HepG2 (cell line): ENCODE results near the gene EML2. TPM values are rescaled to one million over a fixed set of nuclear protein-coding genes. Genes with fewer than 3 reads are reported as not detected.
A peak's percentile ranks its signal among the peaks of the same experiment; 100 is the strongest.

ENCODE experiments used
- CHD4 ChIP-seq: fragments of 200-600 bp; sonication (generic); IDR thresholded peaks from 2 replicates; pipeline ENCODE4 v1.7.0; 2017; ENCODE audit warnings: mild to moderate bottlenecking, low read length, borderline replicate concordance
- CTCF ChIP-seq: sonication (generic); formaldehyde crosslinking; IDR thresholded peaks from 2 replicates; pipeline ENCODE4 v1.5.0; 2020; ENCODE audit warnings: mild to moderate bottlenecking, missing genetic modification reagents, moderate library complexity
- ELF1 ChIP-seq: sonication (generic); formaldehyde crosslinking; IDR thresholded peaks from 2 replicates; pipeline ENCODE4 v1.4.0; 2020; ENCODE audit warnings: missing genetic modification reagents
- PAXIP1 ChIP-seq: sonication (generic); formaldehyde crosslinking; conservative IDR thresholded peaks from 2 replicates; pipeline ENCODE4 v1.4.0; 2020; ENCODE audit warnings: mild to moderate bottlenecking, missing genetic modification reagents, moderate library complexity
- PHF8 ChIP-seq: sonication (generic); formaldehyde crosslinking; IDR thresholded peaks from 2 replicates; pipeline ENCODE4 v1.5.0; 2020; ENCODE audit warnings: missing genetic modification reagents
- SALL1 ChIP-seq: sonication (generic); formaldehyde crosslinking; IDR thresholded peaks from 2 replicates; pipeline ENCODE4 v1.8.0; 2022; ENCODE audit warnings: mild to moderate bottlenecking, missing genetic modification reagents
- SP4 ChIP-seq: sonication (generic); formaldehyde crosslinking; IDR thresholded peaks from 2 replicates; pipeline ENCODE4 v1.8.1; 2023; ENCODE audit warnings: mild to moderate bottlenecking, missing genetic modification reagents
- TARDBP ChIP-seq: sonication (generic); formaldehyde crosslinking; IDR thresholded peaks from 2 replicates; pipeline ENCODE4 v1.8.0; 2022; ENCODE audit warnings: mild to moderate bottlenecking, missing genetic modification reagents
- TBP ChIP-seq: sonication (generic); formaldehyde crosslinking; IDR thresholded peaks from 2 replicates; pipeline ENCODE4 v1.5.0; 2020; ENCODE audit warnings: missing genetic modification reagents
- YEATS2 ChIP-seq: sonication (generic); formaldehyde crosslinking; IDR thresholded peaks from 2 replicates; pipeline ENCODE4 v1.4.0; 2020; ENCODE audit warnings: missing genetic modification reagents, borderline replicate concordance
- YY1 ChIP-seq: IDR thresholded peaks from 2 replicates; pipeline ENCODE4 v1.6.1; 2011; ENCODE audit warnings: low read length, low read depth, moderate library complexity, mild to moderate bottlenecking; ENCODE audit not compliant: insufficient read depth, insufficient replicate concordance
- ZBTB7A ChIP-seq: sonication (generic); formaldehyde crosslinking; IDR thresholded peaks from 2 replicates; pipeline ENCODE4 v1.8.0; 2022; ENCODE audit warnings: mild to moderate bottlenecking, missing genetic modification reagents
- ZFX ChIP-seq: sonication (generic); formaldehyde crosslinking; IDR thresholded peaks from 2 replicates; pipeline ENCODE4 v1.4.0; 2020; ENCODE audit warnings: mild to moderate bottlenecking, low read depth, missing genetic modification reagents, moderate library complexity
- ZKSCAN1 ChIP-seq: fragments of 150-350 bp; IDR thresholded peaks from 2 replicates; pipeline ENCODE4 v1.6.1; 2014; ENCODE audit warnings: low read length
- ZNF10 ChIP-seq: sonication (generic); formaldehyde crosslinking; IDR thresholded peaks from 2 replicates; pipeline ENCODE4 v1.4.0; 2020; ENCODE audit warnings: mild to moderate bottlenecking, low read depth, missing genetic modification reagents, borderline replicate concordance
- ZNF160 ChIP-seq: sonication (generic); formaldehyde crosslinking; IDR thresholded peaks from 2 replicates; pipeline ENCODE4 v1.8.0; 2022; ENCODE audit warnings: mild to moderate bottlenecking, inconsistent platforms, missing genetic modification reagents
- ZNF460 ChIP-seq: sonication (generic); formaldehyde crosslinking; IDR thresholded peaks from 2 replicates; pipeline ENCODE4 v1.5.1; 2020; ENCODE audit warnings: missing genetic modification reagents, mild to moderate bottlenecking, borderline replicate concordance
- ZNF563 ChIP-seq: sonication (generic); formaldehyde crosslinking; IDR thresholded peaks from 2 replicates; pipeline ENCODE4 v1.8.0; 2022; ENCODE audit warnings: mild to moderate bottlenecking, moderate library complexity, missing genetic modification reagents
- ZNF574 ChIP-seq: sonication (generic); formaldehyde crosslinking; IDR thresholded peaks from 2 replicates; pipeline ENCODE4 v1.4.0; 2020; ENCODE audit warnings: missing genetic modification reagents
- ZNF768 ChIP-seq: sonication (generic); formaldehyde crosslinking; IDR thresholded peaks from 2 replicates; pipeline ENCODE4 v1.4.0; 2020; ENCODE audit warnings: missing genetic modification reagents
- polyA plus RNA-seq, 8 experiments: library from polyadenylated mRNA; depleted of rRNA in 3 of 8; stranded (reverse) in 7 of 8; unstranded in 1 of 8; fragments of >200 nt; fragmentation: Illumina TruSeq in 4 of 8; extraction: Trizol in 4 of 8; gene quantifications; 2 replicates each; pipeline versions ENCODE4 v1.2.1 to v1.2.3, GENCODE V29; 2011 to 2016; ENCODE audit warnings: low read depth in 4 of 8, missing spikeins in 1 of 8, mixed read lengths in 1 of 8; ENCODE audit not compliant: insufficient read depth in 1 of 8
- total RNA-seq, 5 experiments: library from RNA; depleted of rRNA; stranded (reverse); fragments of >200 nt; fragmentation: Illumina TruSeq; extraction: Trizol; gene quantifications; 2 replicates each; pipeline ENCODE4 v1.2.3, GENCODE V29; 2016; ENCODE audit warnings: low read depth in 1 of 5

The EML2 gene
- total and polyA plus RNA-seq, 2 of the 13 experiments (the other 11 are each of a cell fraction or from before 2014, with no cell fraction given), result 7.3 to 12.9 TPM

GRCh38 chr19:45638930-45639729, at the start of gene EML2 (continued):
- TF ChIP-seq YY1 (peak; percentile 66), TBP (no peak), ZNF160 (CRISPR knock-in tag) (no peak), ZNF460 (CRISPR knock-in tag) (no peak), ZFX (CRISPR knock-in tag) (0 out of 2 replicates have a peak, but pooled peaks have one; percentile 29), YEATS2 (CRISPR knock-in tag) (no peak), PAXIP1 (CRISPR knock-in tag) (0 out of 2 replicates have a peak, but pooled peaks have one; percentile 17), TARDBP (CRISPR knock-in tag) (peak; percentile 68; the same call in 1 of the 2 replicates), CTCF (peak; percentile 68), CHD4 (0 out of 2 replicates have a peak, but pooled peaks have one; percentile 57), ZNF563 (peak; percentile 35; the same call in 1 of the 2 replicates), ZKSCAN1 (no peak), ZNF10 (CRISPR knock-in tag) (no peak), ELF1 (0 out of 2 replicates have a peak, but pooled peaks have one; percentile 6), ZNF574 (peak; percentile 4; the same call in 1 of the 2 replicates), SALL1 (no peak), PHF8 (0 out of 2 replicates have a peak, but pooled peaks have one; percentile 34), SP4 (CRISPR knock-in tag) (no peak), ZNF768 (peak; percentile 100), ZBTB7A (CRISPR knock-in tag) (peak; percentile 75)
